ENCODE measurements around the gene TMEM169. TPM values are rescaled to one million over a fixed set of nuclear protein-coding genes. Genes with fewer than 3 reads are reported as not detected.

TMEM169 gene
- polyA plus RNA-seq, 1 donor from 2014 or later, result 29.6 TPM

DNA sequence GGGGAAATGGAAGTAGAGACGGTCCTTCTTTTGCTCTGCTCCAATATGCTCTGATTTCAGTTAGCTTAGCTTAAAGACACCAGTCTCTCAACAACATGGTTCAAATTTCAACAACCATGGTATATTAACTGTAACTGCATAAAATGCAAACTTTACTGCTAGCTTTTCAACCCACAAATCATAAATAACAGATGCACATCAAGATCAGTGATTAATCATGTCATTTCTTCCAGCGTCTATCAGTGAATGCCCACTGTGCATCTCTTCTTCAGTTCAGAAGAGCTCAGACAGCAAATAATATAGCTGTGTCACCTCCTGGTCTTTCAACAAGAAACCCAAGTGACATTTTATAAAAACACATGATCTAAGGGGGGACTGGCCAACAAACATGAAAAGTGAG lies 12.7 kb upstream of the TMEM169 start:
- Histone ChIP-seq H3K27me3 (ENCODE audit: insufficient read depth, low read depth, low read length) (no peaks in the 10 kb centered on the region), H3K27ac (ENCODE audit: low read length) (no peak overlapping the region), H3K9me2 (ENCODE audit: insufficient read depth, low read length) (no peaks in the 10 kb centered on the region), H3F3A (ENCODE audit: insufficient read depth, low read length, poor library complexity, severe bottlenecking) (no peaks in the 10 kb centered on the region), H2AFZ (ENCODE audit: low read depth, low read length) (no peak overlapping the region), H4K20me1 (ENCODE audit: insufficient read depth) (no peaks in the 10 kb centered on the region), H3K36me3 (ENCODE audit: insufficient read depth, low read length) (peaks cover 3% of the 10 kb centered on the region), H3K79me2 (replicated peaks; ENCODE audit: insufficient read depth, low read length) (no peaks in the 10 kb centered on the region), H3K4me3 (ENCODE audit: low read length) (no peak overlapping the region), H3K9me3 (ENCODE audit: low read length) (no peaks in the 10 kb centered on the region), H3K4me2 (ENCODE audit: low read length) (no peak overlapping the region), H3K9ac (ENCODE audit: low read length) (no peak overlapping the region)
- TF ChIP-seq REST (IDR thresholded peaks at IDR 0.05; ENCODE audit: borderline replicate concordance) (no peak), RAD21 (conservative IDR thresholded peaks at IDR 0.05) (no peak)
- TF ChIP-seq, protein P1, sequence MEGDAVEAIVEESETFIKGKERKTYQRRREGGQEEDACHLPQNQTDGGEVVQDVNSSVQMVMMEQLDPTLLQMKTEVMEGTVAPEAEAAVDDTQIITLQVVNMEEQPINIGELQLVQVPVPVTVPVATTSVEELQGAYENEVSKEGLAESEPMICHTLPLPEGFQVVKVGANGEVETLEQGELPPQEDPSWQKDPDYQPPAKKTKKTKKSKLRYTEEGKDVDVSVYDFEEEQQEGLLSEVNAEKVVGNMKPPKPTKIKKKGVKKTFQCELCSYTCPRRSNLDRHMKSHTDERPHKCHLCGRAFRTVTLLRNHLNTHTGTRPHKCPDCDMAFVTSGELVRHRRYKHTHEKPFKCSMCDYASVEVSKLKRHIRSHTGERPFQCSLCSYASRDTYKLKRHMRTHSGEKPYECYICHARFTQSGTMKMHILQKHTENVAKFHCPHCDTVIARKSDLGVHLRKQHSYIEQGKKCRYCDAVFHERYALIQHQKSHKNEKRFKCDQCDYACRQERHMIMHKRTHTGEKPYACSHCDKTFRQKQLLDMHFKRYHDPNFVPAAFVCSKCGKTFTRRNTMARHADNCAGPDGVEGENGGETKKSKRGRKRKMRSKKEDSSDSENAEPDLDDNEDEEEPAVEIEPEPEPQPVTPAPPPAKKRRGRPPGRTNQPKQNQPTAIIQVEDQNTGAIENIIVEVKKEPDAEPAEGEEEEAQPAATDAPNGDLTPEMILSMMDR (IDR thresholded peaks at IDR 0.05; ENCODE audit: poor library complexity, severe bottlenecking), result no peak

- Histone ChIP-seq H3K9me3 (ENCODE audit: low read length) (no peaks in the 10 kb centered on the region), H3F3A (ENCODE audit: insufficient read depth, low read length, poor library complexity, severe bottlenecking) (no peaks in the 10 kb centered on the region), H3K4me3 (ENCODE audit: low read length) (no peak overlapping the region), H3K79me2 (replicated peaks; ENCODE audit: insufficient read depth, low read length) (no peaks in the 10 kb centered on the region), H4K20me1 (ENCODE audit: insufficient read depth) (no peaks in the 10 kb centered on the region), H3K36me3 (ENCODE audit: insufficient read depth, low read length) (no peaks in the 10 kb centered on the region), H3K4me2 (ENCODE audit: low read length) (no peak overlapping the region), H2AFZ (ENCODE audit: low read depth, low read length) (no peak overlapping the region), H3K27ac (ENCODE audit: low read length) (no peak overlapping the region), H3K9me2 (ENCODE audit: insufficient read depth, low read length) (no peaks in the 10 kb centered on the region), H3K27me3 (ENCODE audit: insufficient read depth, low read depth, low read length) (no peaks in the 10 kb centered on the region), H3K9ac (ENCODE audit: low read length) (no peak overlapping the region)
- TF ChIP-seq SMC3 (conservative IDR thresholded peaks at IDR 0.05; ENCODE audit: poor library complexity) (no peak), POLR2AphosphoS5 (IDR thresholded peaks at IDR 0.05) (no peak), EZH2 (IDR thresholded peaks at IDR 0.05; ENCODE audit: borderline replicate concordance, insufficient read depth, low read length, poor library complexity, severe bottlenecking) (no peak), EP300 (conservative IDR thresholded peaks at IDR 0.05; ENCODE audit: poor library complexity, severe bottlenecking) (no peak), RAD21 (conservative IDR thresholded peaks at IDR 0.05) (no peak), MXI1 (conservative IDR thresholded peaks at IDR 0.05; ENCODE audit: poor library complexity, severe bottlenecking) (no peak), REST (IDR thresholded peaks at IDR 0.05; ENCODE audit: borderline replicate concordance) (no peak), TAF1 (IDR thresholded peaks at IDR 0.05; ENCODE audit: low read depth) (no peak)
- TF ChIP-seq, protein P1 (IDR thresholded peaks at IDR 0.05; ENCODE audit: poor library complexity, severe bottlenecking), result no peak
Observed at GRCh38 chr2:216070195-216070594, 11.5 kb upstream of the TMEM169 start.

All from neural cell (in vitro differentiated cells).